Fibroblast of skin of left biceps (primary cell): ENCODE data around the gene CDH4.
A peak's percentile ranks its signal among the peaks of the same experiment; 100 is the strongest.

Experiments used
- DNase-seq, 2 experiments: peaks; one replicate each; pipeline ENCODE4 v3.0.0-alpha.2; 2013; ENCODE audit warnings: low read depth in 2 of 2

CDH4 gene

GRCh38 chr20:61746781-61747180 is 494.7 kb downstream of the CDH4 start:
- no peak for DNase-seq

GRCh38 chr20:61748376-61748775 is 496.3 kb downstream of the CDH4 start:
- DNase-seq: no peak

- no peak for DNase-seq
These were observed 497.5 kb downstream of the CDH4 start for GRCh38 chr20:61749406-61750075.

GRCh38 chr20:61750093-61750492 is 498.0 kb downstream of the CDH4 start:
- DNase-seq: no peak

- no peak for DNase-seq
These were observed 500.5 kb downstream of the CDH4 start for GRCh38 chr20:61752576-61752975.

- DNase-seq: peak; percentile 43 to 50
These were observed 501.4 kb downstream of the CDH4 start for GRCh38 chr20:61753316-61753942.

GRCh38 chr20:61753987-61754956 is 502.2 kb downstream of the CDH4 start:
- DNase-seq: no peak

GRCh38 chr20:61754976-61755778 is 503.1 kb downstream of the CDH4 start:
- no peak for DNase-seq

- DNase-seq: no peak
These were observed 504.1 kb downstream of the CDH4 start for GRCh38 chr20:61755971-61756845.

GRCh38 chr20:61756966-61757677 is 505.1 kb downstream of the CDH4 start:
- no peak for DNase-seq

- no peak for DNase-seq
These were observed 505.9 kb downstream of the CDH4 start for GRCh38 chr20:61757678-61758563.

- no peak for DNase-seq
These were observed 506.6 kb downstream of the CDH4 start for GRCh38 chr20:61758564-61759200.

GRCh38 chr20:61759286-61760065 is 507.4 kb downstream of the CDH4 start:
- DNase-seq: no peak

- DNase-seq: no peak
These were observed 508.3 kb downstream of the CDH4 start for GRCh38 chr20:61760321-61760720.

- DNase-seq: no peak
These were observed 508.7 kb downstream of the CDH4 start for GRCh38 chr20:61760731-61761130.

- DNase-seq: no peak
These were observed 509.5 kb downstream of the CDH4 start for GRCh38 chr20:61761453-61762166.

GRCh38 chr20:61762167-61762710 is 510.2 kb downstream of the CDH4 start:
- DNase-seq: no peak
